Testis (tissue), 2 donors: ENCODE data around the gene ZBTB7C.

Experiments
- POLR2A ChIP-seq: fragments of 450-650 bp; IDR thresholded peaks from one replicate; pipeline ENCODE4 v1.6.1; 2017; ENCODE audit warnings: antibody characterized with exemption, mild to moderate bottlenecking, moderate library complexity
- TF ChIP-seq, protein P1 (sequence below), 3 experiments: fragments of 450-650 bp in 2 of 3; fragments of 200-600 bp in 1 of 3; sonication (generic) in 1 of 3; IDR thresholded peaks; one replicate each; pipeline ENCODE4 v1.5.1; 2016 to 2019; ENCODE audit warnings: antibody characterized with exemption in 3 of 3, mild to moderate bottlenecking in 2 of 3, moderate library complexity in 1 of 3

DNA sequence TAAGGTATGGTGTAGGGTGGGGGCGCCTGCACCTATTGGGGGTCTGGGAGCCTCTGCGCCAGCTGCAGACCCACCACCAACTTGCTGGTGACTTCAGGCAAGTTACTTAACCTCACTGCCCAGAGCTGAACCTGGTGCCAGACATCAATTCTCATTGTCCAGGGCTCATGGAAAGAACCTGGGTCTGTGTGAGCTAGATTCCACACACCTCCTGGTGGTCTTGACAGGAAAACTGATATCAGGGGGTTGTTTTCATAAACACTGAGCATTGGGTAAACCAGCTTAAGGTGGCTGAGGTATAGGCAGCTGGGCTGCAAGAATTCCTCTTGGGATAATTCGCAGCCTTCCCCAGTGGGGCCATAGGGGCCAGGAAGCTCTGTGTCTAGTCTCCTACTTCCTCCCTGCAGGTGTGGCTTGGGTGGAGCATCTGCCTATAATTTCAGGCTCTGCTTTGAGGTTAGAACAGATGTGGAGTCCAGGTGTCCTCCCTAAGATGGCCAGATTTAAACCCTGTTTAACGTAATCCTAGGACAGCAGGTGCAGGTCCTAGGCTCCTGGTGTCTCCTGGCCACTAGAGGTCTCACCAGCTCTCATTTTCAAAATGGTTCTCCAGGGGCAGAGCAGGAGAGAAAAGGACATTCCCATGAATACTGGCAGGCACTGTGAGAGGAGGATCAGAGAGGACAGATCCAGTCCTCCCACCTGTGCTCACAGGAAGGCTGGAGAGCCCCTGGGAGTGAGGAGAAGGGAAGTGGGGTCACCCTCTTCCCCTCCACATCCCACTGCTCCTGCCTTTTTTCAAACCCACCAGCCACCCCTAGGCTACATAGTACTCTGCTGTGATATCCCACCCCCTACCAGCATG is 378.3 kb downstream of the ZBTB7C start:
- TF ChIP-seq, protein P1, sequence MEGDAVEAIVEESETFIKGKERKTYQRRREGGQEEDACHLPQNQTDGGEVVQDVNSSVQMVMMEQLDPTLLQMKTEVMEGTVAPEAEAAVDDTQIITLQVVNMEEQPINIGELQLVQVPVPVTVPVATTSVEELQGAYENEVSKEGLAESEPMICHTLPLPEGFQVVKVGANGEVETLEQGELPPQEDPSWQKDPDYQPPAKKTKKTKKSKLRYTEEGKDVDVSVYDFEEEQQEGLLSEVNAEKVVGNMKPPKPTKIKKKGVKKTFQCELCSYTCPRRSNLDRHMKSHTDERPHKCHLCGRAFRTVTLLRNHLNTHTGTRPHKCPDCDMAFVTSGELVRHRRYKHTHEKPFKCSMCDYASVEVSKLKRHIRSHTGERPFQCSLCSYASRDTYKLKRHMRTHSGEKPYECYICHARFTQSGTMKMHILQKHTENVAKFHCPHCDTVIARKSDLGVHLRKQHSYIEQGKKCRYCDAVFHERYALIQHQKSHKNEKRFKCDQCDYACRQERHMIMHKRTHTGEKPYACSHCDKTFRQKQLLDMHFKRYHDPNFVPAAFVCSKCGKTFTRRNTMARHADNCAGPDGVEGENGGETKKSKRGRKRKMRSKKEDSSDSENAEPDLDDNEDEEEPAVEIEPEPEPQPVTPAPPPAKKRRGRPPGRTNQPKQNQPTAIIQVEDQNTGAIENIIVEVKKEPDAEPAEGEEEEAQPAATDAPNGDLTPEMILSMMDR (IDR thresholded peaks at IDR 0.05), result peak; percentile 66 to 78 (median 72)
- TF ChIP-seq POLR2A, result no peak
